Gastrocnemius medialis (tissue), 4 donors: ENCODE data around the gene MUC2. TPM values are rescaled to one million over a fixed set of nuclear protein-coding genes. Genes with fewer than 3 reads are reported as not detected.

Experiments used
- ATAC-seq, 2 donors: fragments of 150-250 bp; one replicate each; pipeline ENCODE4 v1.9.1; 2016
- DNase-seq, 2 donors: peaks; one replicate each; pipeline ENCODE4 v3.0.0-alpha.2; 2019
- H3K27ac ChIP-seq, 4 donors: fragments of 200-600 bp; sonication (generic); 1 replicate in 1 of 4; 2 replicates in 3 of 4; pipeline ENCODE4 v1.5.1; 2016 to 2018; ENCODE audit warnings: mild to moderate bottlenecking in 2 of 4, moderate library complexity in 1 of 4
- H3K27me3 ChIP-seq, 3 donors: fragments of 200-600 bp; sonication (generic) in 2 of 3; 1 replicate in 1 of 3; 2 replicates in 2 of 3; pipeline versions ENCODE4 v1.5.1 to v1.6.0; 2016 to 2019; ENCODE audit warnings: mild to moderate bottlenecking in 1 of 3, moderate library complexity in 1 of 3
- H3K36me3 ChIP-seq, 2 donors: fragments of 200-600 bp; sonication (generic) in 1 of 2; one replicate each; pipeline ENCODE4 v1.5.1; 2017 to 2018
- H3K4me1 ChIP-seq, 2 donors: fragments of 200-600 bp; sonication (generic) in 1 of 2; one replicate each; pipeline ENCODE4 v1.5.1; 2016 to 2017; ENCODE audit warnings: mild to moderate bottlenecking in 2 of 2
- H3K4me3 ChIP-seq, 4 donors: fragments of 200-600 bp; sonication (generic) in 3 of 4; 1 replicate in 1 of 4; 2 replicates in 3 of 4; pipeline ENCODE4 v1.5.1; 2016 to 2019; ENCODE audit warnings: mild to moderate bottlenecking in 2 of 4
- H3K9me3 ChIP-seq, 3 donors: fragments of 200-600 bp; sonication (generic) in 2 of 3; 1 replicate in 1 of 3; 2 replicates in 2 of 3; pipeline ENCODE4 v1.5.1; 2016 to 2019
- POLR2A ChIP-seq, 2 donors: fragments of 450-650 bp; IDR thresholded peaks; one replicate each; pipeline ENCODE4 v1.6.1; 2017; ENCODE audit warnings: antibody characterized with exemption in 2 of 2, mild to moderate bottlenecking in 2 of 2, moderate library complexity in 2 of 2
- in situ Hi-C, 4 donors: fragments of 200-750 bp; cut with MboI; loops; one replicate each; pipeline versions ENCODE4 v1.15.0 to v1.8.0; 2017; ENCODE audit warnings: low sequenced_read_pairs in 4 of 4
- intact Hi-C: fragments of 100-400 bp; cut with DNase I; formaldehyde crosslinking; loops from one replicate; pipeline ENCODE4 v1.15.1; 2023; ENCODE audit warnings: low total_unique reads
- total RNA-seq, 4 donors: library from RNA; depleted of rRNA; stranded (reverse); fragments of >200 nt; gene quantifications; one replicate each; pipeline versions ENCODE4 v1.1.0 to v1.2.3, GENCODE V29; 2016
- TF ChIP-seq, protein P1 (sequence below), 5 experiments: fragments of 450-650 bp in 3 of 5; fragments of 200-600 bp in 2 of 5; sonication (generic) in 2 of 5; IDR thresholded peaks in 4 of 5; conservative IDR thresholded peaks in 1 of 5; 1 replicate in 4 of 5; 2 replicates in 1 of 5; pipeline ENCODE4 v1.5.1; 2016 to 2019; ENCODE audit warnings: antibody characterized with exemption in 5 of 5, mild to moderate bottlenecking in 3 of 5, moderate library complexity in 3 of 5

Gene MUC2
- total RNA-seq, 4 donors from 2014 or later: 0.90 TPM; not detected in 3

- in situ Hi-C loops (no loop called here), intact Hi-C loops (no loop called here)
- Histone ChIP-seq H3K36me3 (no peaks in the 10 kb centered on the region), H3K9me3 (no peaks in the 10 kb centered on the region), H3K27ac (no peak overlapping the region), H3K4me3 (no peak overlapping the region), H3K27me3 (peaks cover 0 to 23% (median 19%) of the 10 kb centered on the region in 3 donors), H3K4me1 (no peaks in the 10 kb centered on the region)
- TF ChIP-seq, protein P1, sequence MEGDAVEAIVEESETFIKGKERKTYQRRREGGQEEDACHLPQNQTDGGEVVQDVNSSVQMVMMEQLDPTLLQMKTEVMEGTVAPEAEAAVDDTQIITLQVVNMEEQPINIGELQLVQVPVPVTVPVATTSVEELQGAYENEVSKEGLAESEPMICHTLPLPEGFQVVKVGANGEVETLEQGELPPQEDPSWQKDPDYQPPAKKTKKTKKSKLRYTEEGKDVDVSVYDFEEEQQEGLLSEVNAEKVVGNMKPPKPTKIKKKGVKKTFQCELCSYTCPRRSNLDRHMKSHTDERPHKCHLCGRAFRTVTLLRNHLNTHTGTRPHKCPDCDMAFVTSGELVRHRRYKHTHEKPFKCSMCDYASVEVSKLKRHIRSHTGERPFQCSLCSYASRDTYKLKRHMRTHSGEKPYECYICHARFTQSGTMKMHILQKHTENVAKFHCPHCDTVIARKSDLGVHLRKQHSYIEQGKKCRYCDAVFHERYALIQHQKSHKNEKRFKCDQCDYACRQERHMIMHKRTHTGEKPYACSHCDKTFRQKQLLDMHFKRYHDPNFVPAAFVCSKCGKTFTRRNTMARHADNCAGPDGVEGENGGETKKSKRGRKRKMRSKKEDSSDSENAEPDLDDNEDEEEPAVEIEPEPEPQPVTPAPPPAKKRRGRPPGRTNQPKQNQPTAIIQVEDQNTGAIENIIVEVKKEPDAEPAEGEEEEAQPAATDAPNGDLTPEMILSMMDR (IDR thresholded peaks at IDR 0.05 in 4 of 5, conservative IDR thresholded peaks at IDR 0.05 in 1 of 5): no peak
- TF ChIP-seq POLR2A (IDR thresholded peaks at IDR 0.05): no peak
- ATAC-seq: no peak
- DNase-seq: no peak
Observed at GRCh38 chr11:1033016-1033798, 41.5 kb upstream of the MUC2 start.

- no peaks in the 10 kb centered on the region for H3K4me1 ChIP-seq
- intact Hi-C loops: no loop called here
- no peak for ATAC-seq
- no peaks in the 10 kb centered on the region for H3K9me3 ChIP-seq
- DNase-seq: no peak
- no peak overlapping the region for H3K27ac ChIP-seq
- no peak overlapping the region for H3K4me3 ChIP-seq
- in situ Hi-C loops: no loop called here
- peaks cover 0 to 23% (median 19%) of the 10 kb centered on the region in 3 donors for H3K27me3 ChIP-seq
- TF ChIP-seq, protein P1 (IDR thresholded peaks at IDR 0.05 in 4 of 5, conservative IDR thresholded peaks at IDR 0.05 in 1 of 5): no peak
- no peak for TF ChIP-seq POLR2A (IDR thresholded peaks at IDR 0.05)
- H3K36me3 ChIP-seq: no peaks in the 10 kb centered on the region
Observed at GRCh38 chr11:1034001-1034400, 40.7 kb upstream of the MUC2 start.

DNA sequence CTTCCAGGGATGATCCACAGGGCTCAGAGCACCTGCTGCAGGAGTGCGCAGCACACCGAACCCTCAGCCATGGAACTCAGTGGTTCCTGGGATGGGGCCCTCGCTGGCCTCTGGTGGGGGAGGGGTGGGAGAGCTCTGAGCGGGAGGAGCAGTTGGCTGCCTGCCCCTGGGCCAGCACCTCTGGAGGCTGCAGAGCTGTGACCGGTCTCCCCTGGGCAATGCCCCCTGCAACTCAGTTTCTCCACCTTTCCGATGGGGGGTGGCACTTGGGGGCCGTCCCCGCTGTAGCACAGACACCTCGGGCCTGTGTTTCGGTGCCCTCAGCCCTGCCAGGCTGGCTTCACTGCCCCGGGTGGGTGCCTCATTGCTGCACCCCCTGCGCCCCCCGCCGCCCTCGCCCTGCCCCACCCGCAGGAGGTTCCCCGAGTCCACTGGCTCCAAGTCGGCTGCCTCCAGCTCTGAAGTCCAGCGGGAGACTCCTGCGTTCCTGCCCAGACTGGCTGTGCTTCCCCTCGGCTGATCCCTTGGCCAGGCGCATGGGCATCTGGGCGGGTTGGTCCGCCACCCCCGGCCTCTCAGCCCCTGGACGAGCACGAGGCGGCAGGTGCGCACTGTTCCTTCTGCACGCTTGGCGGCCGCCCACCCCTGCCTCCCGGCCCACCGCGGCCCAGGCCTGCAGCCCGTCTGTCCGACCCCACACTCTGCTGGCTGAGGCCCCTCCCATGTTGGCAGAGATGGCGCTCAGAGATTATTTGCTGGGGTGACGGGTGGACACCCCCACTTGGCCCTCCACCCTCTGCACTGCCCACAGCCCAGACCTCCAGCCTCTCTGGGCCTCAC, 40.0 kb upstream of the MUC2 start:
- Histone ChIP-seq H3K4me1 (no peaks in the 10 kb centered on the region), H3K27ac (no peak overlapping the region), H3K27me3 (peaks cover 0 to 23% (median 19%) of the 10 kb centered on the region in 3 donors), H3K4me3 (no peak overlapping the region), H3K9me3 (no peaks in the 10 kb centered on the region), H3K36me3 (no peaks in the 10 kb centered on the region)
- ATAC-seq: no peak
- in situ Hi-C loops (no loop called here), intact Hi-C loops (no loop called here)
- no peak for TF ChIP-seq POLR2A (IDR thresholded peaks at IDR 0.05)
- TF ChIP-seq, protein P1 (IDR thresholded peaks at IDR 0.05 in 4 of 5, conservative IDR thresholded peaks at IDR 0.05 in 1 of 5): no peak
- DNase-seq: no peak

DNA sequence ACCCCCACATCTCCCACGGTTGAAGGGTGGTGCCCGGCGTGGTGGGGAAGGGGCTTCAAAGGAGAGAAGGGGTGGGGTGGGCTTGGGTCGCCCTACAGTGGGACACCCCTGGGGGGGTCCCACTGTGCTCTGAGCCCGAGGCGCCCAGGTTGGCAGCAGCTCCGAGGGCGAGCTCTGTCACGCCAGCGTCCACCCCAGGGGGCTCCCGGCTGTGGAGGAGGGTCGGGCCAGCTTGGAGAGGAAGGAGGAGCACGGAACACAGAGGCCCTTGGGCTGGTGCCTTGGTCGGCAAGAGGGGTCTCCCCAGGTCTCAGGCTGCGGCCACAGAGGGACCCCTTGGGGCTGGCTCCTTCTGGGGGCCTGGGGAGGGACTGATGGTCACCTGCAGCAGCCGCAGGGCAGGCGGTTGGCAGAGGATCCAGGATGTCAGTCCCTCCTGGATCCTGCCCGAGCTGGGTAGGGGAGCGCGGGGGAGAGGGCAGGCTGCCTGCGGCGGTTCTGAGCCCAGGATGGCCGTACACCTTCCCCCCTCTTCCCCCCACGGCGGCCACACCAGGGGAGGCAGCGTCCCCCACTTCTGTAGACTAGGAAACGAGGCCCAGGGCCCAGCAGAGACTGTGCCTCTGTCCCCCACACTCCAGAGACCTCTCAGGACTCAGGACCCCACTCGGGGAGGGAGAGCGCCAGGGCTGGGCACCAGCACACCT, 38.9 kb upstream of the MUC2 start:
- no peaks in the 10 kb centered on the region for H3K9me3 ChIP-seq
- no peak overlapping the region for H3K4me3 ChIP-seq
- TF ChIP-seq, protein P1 (IDR thresholded peaks at IDR 0.05 in 4 of 5, conservative IDR thresholded peaks at IDR 0.05 in 1 of 5): no peak
- no peak for TF ChIP-seq POLR2A (IDR thresholded peaks at IDR 0.05)
- intact Hi-C loops (no loop called here), in situ Hi-C loops (no loop called here)
- DNase-seq (no peak), ATAC-seq (no peak)
- H3K27ac ChIP-seq: no peak overlapping the region
- peaks cover 0 to 23% (median 19%) of the 10 kb centered on the region in 3 donors for H3K27me3 ChIP-seq
- H3K4me1 ChIP-seq: no peaks in the 10 kb centered on the region
- H3K36me3 ChIP-seq: no peaks in the 10 kb centered on the region
